Measurements from ENCODE around the gene BHLHE23.

BHLHE23 gene

DNA sequence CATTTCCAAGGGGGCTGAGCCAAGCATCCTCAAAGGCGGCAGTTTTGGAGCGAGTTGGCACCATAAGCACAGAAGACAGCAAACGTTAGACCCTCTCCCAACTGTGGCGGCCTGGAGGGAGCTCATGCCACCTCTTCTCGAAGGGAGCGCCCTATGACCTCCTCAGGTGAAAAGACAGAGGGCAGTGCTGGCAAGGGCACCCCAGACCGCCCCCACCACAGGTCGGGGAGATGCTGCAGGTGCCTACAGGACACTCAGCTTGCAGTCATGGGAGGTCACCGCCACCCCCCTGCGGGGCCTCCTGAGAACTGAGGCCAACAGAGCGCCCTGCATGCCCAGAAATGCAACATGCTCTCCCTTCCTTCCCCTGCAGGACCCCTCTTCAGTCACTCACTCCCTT, 45.1 kb upstream of the BHLHE23 start:
- TF ChIP-seq EZH2 (optimal IDR thresholded peaks at IDR 0.05; ENCODE audit: low read depth, low read length) (no peak), EZH2phosphoT487 (IDR thresholded peaks at IDR 0.05; ENCODE audit: low read length) (no peak)
- TF ChIP-seq, protein P1, sequence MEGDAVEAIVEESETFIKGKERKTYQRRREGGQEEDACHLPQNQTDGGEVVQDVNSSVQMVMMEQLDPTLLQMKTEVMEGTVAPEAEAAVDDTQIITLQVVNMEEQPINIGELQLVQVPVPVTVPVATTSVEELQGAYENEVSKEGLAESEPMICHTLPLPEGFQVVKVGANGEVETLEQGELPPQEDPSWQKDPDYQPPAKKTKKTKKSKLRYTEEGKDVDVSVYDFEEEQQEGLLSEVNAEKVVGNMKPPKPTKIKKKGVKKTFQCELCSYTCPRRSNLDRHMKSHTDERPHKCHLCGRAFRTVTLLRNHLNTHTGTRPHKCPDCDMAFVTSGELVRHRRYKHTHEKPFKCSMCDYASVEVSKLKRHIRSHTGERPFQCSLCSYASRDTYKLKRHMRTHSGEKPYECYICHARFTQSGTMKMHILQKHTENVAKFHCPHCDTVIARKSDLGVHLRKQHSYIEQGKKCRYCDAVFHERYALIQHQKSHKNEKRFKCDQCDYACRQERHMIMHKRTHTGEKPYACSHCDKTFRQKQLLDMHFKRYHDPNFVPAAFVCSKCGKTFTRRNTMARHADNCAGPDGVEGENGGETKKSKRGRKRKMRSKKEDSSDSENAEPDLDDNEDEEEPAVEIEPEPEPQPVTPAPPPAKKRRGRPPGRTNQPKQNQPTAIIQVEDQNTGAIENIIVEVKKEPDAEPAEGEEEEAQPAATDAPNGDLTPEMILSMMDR (IDR thresholded peaks at IDR 0.05; ENCODE audit: low read length) = no peak
- Histone ChIP-seq H3K27me3 (replicated peaks; ENCODE audit: insufficient read depth, low read length) (peaks cover 91% of the 10 kb centered on the region), H3F3A (ENCODE audit: insufficient read depth, low read length) (no peaks in the 10 kb centered on the region), H3K36me3 (replicated peaks; ENCODE audit: insufficient read depth, low read length) (no peaks in the 10 kb centered on the region), H3K4me2 (ENCODE audit: low read depth, low read length) (no peak overlapping the region), H3K27ac (ENCODE audit: low read length) (no peak overlapping the region), H3K9ac (ENCODE audit: low read length) (no peak overlapping the region), H3K4me1 (ENCODE audit: low read length) (no peaks in the 10 kb centered on the region), H3K9me2 (replicated peaks; ENCODE audit: insufficient read depth, low read length) (no peaks in the 10 kb centered on the region), H3K4me3 (ENCODE audit: low read length) (no peak overlapping the region), H3K9me3 (replicated peaks; ENCODE audit: insufficient read depth, low read length) (no peaks in the 10 kb centered on the region), H4K20me1 (ENCODE audit: insufficient read depth, low read length) (no peaks in the 10 kb centered on the region), H2AFZ (ENCODE audit: low read length) (no peak overlapping the region), H3K79me2 (ENCODE audit: low read length) (no peaks in the 10 kb centered on the region)
- DNase-seq = no peak

DNA sequence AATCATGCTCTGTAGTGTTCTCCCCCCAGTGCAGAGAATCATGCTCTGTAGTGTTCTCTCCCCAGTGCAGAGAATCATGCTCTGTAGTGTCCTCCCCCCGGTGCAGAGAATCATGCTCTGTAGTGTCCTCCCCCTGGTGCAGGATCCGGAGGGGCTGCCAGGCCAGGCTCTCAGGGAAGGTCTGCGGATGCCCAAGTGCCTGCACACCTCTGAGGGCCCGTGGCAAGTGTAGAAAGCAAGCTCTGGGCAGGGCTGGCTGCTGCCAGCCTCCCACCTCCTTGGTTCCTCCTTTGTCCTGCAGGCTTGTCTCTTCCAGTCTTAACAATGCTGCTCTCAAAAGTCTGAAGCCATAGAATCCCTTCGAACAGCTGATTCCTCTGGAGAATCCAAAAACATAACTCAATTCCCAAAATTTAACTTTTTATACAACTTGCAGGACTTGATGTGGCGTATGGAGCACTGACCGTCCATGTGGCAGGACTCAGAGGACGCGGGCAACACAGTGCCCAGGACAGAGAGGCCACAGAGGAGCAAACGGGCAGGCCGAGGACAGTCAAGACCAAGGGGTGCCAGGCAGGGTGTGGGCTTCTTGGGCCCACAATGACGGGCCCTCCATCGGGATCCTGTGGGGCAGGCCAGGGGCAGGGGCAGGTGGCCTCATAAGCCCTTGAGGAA, 44.6 kb upstream of the BHLHE23 start:
- H3K27me3 ChIP-seq (replicated peaks; ENCODE audit: insufficient read depth, low read length) = peaks cover 94% of the 10 kb centered on the region
- H3K4me1 ChIP-seq (ENCODE audit: low read length) = no peaks in the 10 kb centered on the region
- no peak overlapping the region for H3K4me3 ChIP-seq (ENCODE audit: low read length)
- no peaks in the 10 kb centered on the region for H3K9me3 ChIP-seq (replicated peaks; ENCODE audit: insufficient read depth, low read length)
- no peaks in the 10 kb centered on the region for H3F3A ChIP-seq (ENCODE audit: insufficient read depth, low read length)
- H2AFZ ChIP-seq (ENCODE audit: low read length) = no peak overlapping the region
- no peak overlapping the region for H3K9ac ChIP-seq (ENCODE audit: low read length)
- TF ChIP-seq EZH2phosphoT487 (IDR thresholded peaks at IDR 0.05; ENCODE audit: low read length) = no peak
- TF ChIP-seq, protein P1 (IDR thresholded peaks at IDR 0.05; ENCODE audit: low read length) = no peak
- TF ChIP-seq EZH2 (optimal IDR thresholded peaks at IDR 0.05; ENCODE audit: low read depth, low read length) = no peak
- no peak overlapping the region for H3K27ac ChIP-seq (ENCODE audit: low read length)
- H3K4me2 ChIP-seq (ENCODE audit: low read depth, low read length) = no peak overlapping the region
- H3K79me2 ChIP-seq (ENCODE audit: low read length) = no peaks in the 10 kb centered on the region
- DNase-seq = no peak
- no peaks in the 10 kb centered on the region for H3K36me3 ChIP-seq (replicated peaks; ENCODE audit: insufficient read depth, low read length)
- H3K9me2 ChIP-seq (replicated peaks; ENCODE audit: insufficient read depth, low read length) = no peaks in the 10 kb centered on the region
- no peaks in the 10 kb centered on the region for H4K20me1 ChIP-seq (ENCODE audit: insufficient read depth, low read length)

DNA sequence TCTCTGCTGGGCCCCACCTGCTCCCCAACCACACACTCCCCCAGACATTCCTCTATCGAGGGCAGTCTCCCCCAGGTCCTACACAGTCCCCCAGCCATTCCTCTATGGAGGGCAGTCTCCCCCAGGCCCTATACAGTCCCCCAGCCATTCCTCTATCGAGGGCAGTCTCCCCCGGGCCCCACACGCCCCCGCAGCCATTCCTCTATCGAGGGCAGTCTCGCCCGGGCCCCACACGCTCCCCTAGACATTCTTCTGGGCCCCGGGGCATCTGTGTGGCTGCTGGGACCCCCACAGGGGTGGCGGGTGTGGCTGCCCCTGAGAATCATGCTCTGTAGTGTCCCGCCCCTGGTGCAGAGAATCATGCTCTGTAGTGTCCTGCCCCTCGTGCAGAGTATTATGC, 43.6 kb upstream of the BHLHE23 start:
- no peak overlapping the region for H3K27ac ChIP-seq (ENCODE audit: low read length)
- H3K4me3 ChIP-seq (ENCODE audit: low read length) = no peak overlapping the region
- no peak for DNase-seq
- H3F3A ChIP-seq (ENCODE audit: insufficient read depth, low read length) = no peaks in the 10 kb centered on the region
- H2AFZ ChIP-seq (ENCODE audit: low read length) = no peak overlapping the region
- no peaks in the 10 kb centered on the region for H3K9me3 ChIP-seq (replicated peaks; ENCODE audit: insufficient read depth, low read length)
- H3K79me2 ChIP-seq (ENCODE audit: low read length) = no peaks in the 10 kb centered on the region
- no peak overlapping the region for H3K9ac ChIP-seq (ENCODE audit: low read length)
- no peaks in the 10 kb centered on the region for H4K20me1 ChIP-seq (ENCODE audit: insufficient read depth, low read length)
- no peaks in the 10 kb centered on the region for H3K36me3 ChIP-seq (replicated peaks; ENCODE audit: insufficient read depth, low read length)
- TF ChIP-seq EZH2phosphoT487 (IDR thresholded peaks at IDR 0.05; ENCODE audit: low read length) = no peak
- TF ChIP-seq, protein P1 (IDR thresholded peaks at IDR 0.05; ENCODE audit: low read length) = no peak
- TF ChIP-seq EZH2 (optimal IDR thresholded peaks at IDR 0.05; ENCODE audit: low read depth, low read length) = no peak
- H3K4me1 ChIP-seq (ENCODE audit: low read length) = no peaks in the 10 kb centered on the region
- H3K9me2 ChIP-seq (replicated peaks; ENCODE audit: insufficient read depth, low read length) = no peaks in the 10 kb centered on the region
- H3K27me3 ChIP-seq (replicated peaks; ENCODE audit: insufficient read depth, low read length) = peaks cover 95% of the 10 kb centered on the region
- H3K4me2 ChIP-seq (ENCODE audit: low read depth, low read length) = no peak overlapping the region

Data from MM.1S (cell line).